NT2/D1 (cell line): ENCODE results near the gene ZNF516.

Experiments
- YY1 ChIP-seq: IDR thresholded peaks from 2 replicates; pipeline ENCODE4 v1.6.1; 2011; ENCODE audit not compliant: insufficient read length, insufficient read depth
- ZNF274 ChIP-seq: IDR thresholded peaks from 2 replicates; pipeline ENCODE4 v1.6.1; 2011; ENCODE audit warnings: mild to moderate bottlenecking, low read depth, low read length

- TF ChIP-seq ZNF274, result no peak
- no peak for TF ChIP-seq YY1
Measured at GRCh38 chr18:76388891-76389423, 106.1 kb downstream of the ZNF516 start.
